ENCODE results near the gene PPIL4. TPM values are rescaled to one million over a fixed set of nuclear protein-coding genes. Genes with fewer than 3 reads are reported as not detected.

Gene PPIL4
- total RNA-seq, 2 experiments from 2014 or later, result 21.6 to 36.3 TPM

DNA sequence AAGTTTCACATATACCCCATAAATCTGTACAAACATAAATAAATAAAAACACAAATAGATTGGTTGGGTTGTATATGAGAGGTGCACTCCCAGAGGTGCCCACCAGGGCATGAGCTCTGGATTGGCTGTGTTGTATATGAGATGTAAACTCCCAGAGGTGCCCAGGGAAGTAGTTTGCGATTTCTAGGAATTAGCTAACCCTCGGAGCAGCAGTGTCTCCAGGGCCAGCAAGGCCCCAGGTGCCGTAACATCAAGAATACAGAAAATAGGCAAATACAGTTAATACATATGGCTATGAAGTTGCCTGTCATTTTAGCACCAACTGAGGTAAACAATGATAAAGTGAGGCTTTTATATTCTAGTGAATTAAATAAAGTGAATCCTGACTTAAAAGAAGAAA lies 14.9 kb upstream of the PPIL4 start:
- CTCF ChIA-PET (ENCODE audit: unreplicated experiment), result interaction anchor here (0.6 to 1.1 kb wide), 2 partner anchors 8 to 44 kb away, joined by 4 read pairs; no protein-coding TSS in a partner anchor
- H3K9me3 ChIP-seq (ENCODE audit: low read length), result no peaks in the 10 kb centered on the region
- peak; percentile 46 for DNase-seq (ENCODE audit: low spot score)
- H3K4me2 ChIP-seq (ENCODE audit: low read length), result no peak overlapping the region
- H3K4me3 ChIP-seq (ENCODE audit: low read depth, low read length, poor library complexity, severe bottlenecking), result no peak overlapping the region
- H3K9me2 ChIP-seq (ENCODE audit: insufficient read depth, low read length), result no peaks in the 10 kb centered on the region
- no peak overlapping the region for H2AFZ ChIP-seq (ENCODE audit: low read length)
- TF ChIP-seq CTCF (conservative IDR thresholded peaks at IDR 0.05; ENCODE audit: low read length), result peak; percentile 72
- no peak for TF ChIP-seq EZH2phosphoT487 (IDR thresholded peaks at IDR 0.05; ENCODE audit: borderline replicate concordance, low read depth, low read length)
- H3K27ac ChIP-seq (ENCODE audit: low read depth, low read length, poor library complexity, severe bottlenecking), result no peak overlapping the region
- BruUV-seq (replicated peaks), result no TSS peak
- no peaks in the 10 kb centered on the region for H4K20me1 ChIP-seq (ENCODE audit: insufficient read depth, low read length)
- H3K36me3 ChIP-seq (ENCODE audit: insufficient read depth, low read length), result no peaks in the 10 kb centered on the region
- H3K4me1 ChIP-seq (ENCODE audit: insufficient read depth, low read length, poor library complexity, severe bottlenecking), result peaks cover 12% of the 10 kb centered on the region
- H3K79me2 ChIP-seq (ENCODE audit: insufficient read depth, low read depth, low read length), result no peaks in the 10 kb centered on the region
- POLR2A ChIA-PET, result interaction anchor here (0.7 to 1.0 kb wide), 3 partner anchors 14 to 35 kb away, joined by 3 read pairs; no protein-coding TSS in a partner anchor
- intact Hi-C loops (cut with micrococcal nuclease; ENCODE audit: unreplicated experiment), result loop anchor here (10.0 kb wide), 1 partner anchor 364 kb away; the partner anchor contains the start of gene RAET1G

DNA sequence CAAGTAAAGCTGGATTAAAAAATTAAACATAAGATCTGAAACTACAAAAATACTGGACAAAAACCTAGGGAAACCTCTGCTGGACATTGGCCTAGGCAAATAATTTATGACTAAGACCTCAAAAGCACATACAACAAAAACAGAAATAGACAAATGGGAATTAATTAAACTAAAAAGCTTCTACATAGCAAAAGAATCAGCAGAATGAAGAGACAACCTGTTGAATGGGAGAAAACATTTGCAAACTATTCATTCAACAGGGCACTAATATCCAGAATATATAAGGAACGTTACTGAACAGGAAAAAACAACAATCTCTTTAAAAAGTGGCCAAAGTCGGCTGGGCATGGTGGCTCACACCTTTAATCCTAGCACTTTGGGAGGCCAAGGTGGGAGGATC lies 13.5 kb upstream of the PPIL4 start:
- intact Hi-C loops (cut with micrococcal nuclease; ENCODE audit: unreplicated experiment), result no loop called here
- no peak overlapping the region for H3K27ac ChIP-seq (ENCODE audit: low read depth, low read length, poor library complexity, severe bottlenecking)
- H3K79me2 ChIP-seq (ENCODE audit: insufficient read depth, low read depth, low read length), result no peaks in the 10 kb centered on the region
- no peak overlapping the region for H3K4me2 ChIP-seq (ENCODE audit: low read length)
- BruUV-seq (replicated peaks), result no TSS peak
- no peaks in the 10 kb centered on the region for H4K20me1 ChIP-seq (ENCODE audit: insufficient read depth, low read length)
- no peaks in the 10 kb centered on the region for H3K9me3 ChIP-seq (ENCODE audit: low read length)
- no peaks in the 10 kb centered on the region for H3K36me3 ChIP-seq (ENCODE audit: insufficient read depth, low read length)
- H3K4me3 ChIP-seq (ENCODE audit: low read depth, low read length, poor library complexity, severe bottlenecking), result no peak overlapping the region
- no peak for TF ChIP-seq CTCF (conservative IDR thresholded peaks at IDR 0.05; ENCODE audit: low read length)
- DNase-seq (ENCODE audit: low spot score), result no peak
- ChIA-PET POLR2A (interaction anchor here (0.7 kb wide), 1 partner anchor 10 kb away, joined by 3 read pairs; no protein-coding TSS in a partner anchor), CTCF (ENCODE audit: unreplicated experiment) (no interaction called here)
- no peak overlapping the region for H2AFZ ChIP-seq (ENCODE audit: low read length)
- H3K4me1 ChIP-seq (ENCODE audit: insufficient read depth, low read length, poor library complexity, severe bottlenecking), result peaks cover 6% of the 10 kb centered on the region
- no peaks in the 10 kb centered on the region for H3K9me2 ChIP-seq (ENCODE audit: insufficient read depth, low read length)

GRCh38 chr6:149558029-149558428 lies 12.2 kb upstream of the PPIL4 start:
- Histone ChIP-seq H2AFZ (ENCODE audit: low read length) (no peak overlapping the region), H3K4me1 (ENCODE audit: insufficient read depth, low read length, poor library complexity, severe bottlenecking) (no peaks in the 10 kb centered on the region), H3K79me2 (ENCODE audit: insufficient read depth, low read depth, low read length) (no peaks in the 10 kb centered on the region), H3K27ac (ENCODE audit: low read depth, low read length, poor library complexity, severe bottlenecking) (no peak overlapping the region), H4K20me1 (ENCODE audit: insufficient read depth, low read length) (no peaks in the 10 kb centered on the region), H3K9me2 (ENCODE audit: insufficient read depth, low read length) (no peaks in the 10 kb centered on the region), H3K36me3 (ENCODE audit: insufficient read depth, low read length) (no peaks in the 10 kb centered on the region), H3K9me3 (ENCODE audit: low read length) (no peaks in the 10 kb centered on the region), H3K4me3 (ENCODE audit: low read depth, low read length, poor library complexity, severe bottlenecking) (no peak overlapping the region), H3K4me2 (ENCODE audit: low read length) (no peak overlapping the region)
- TF ChIP-seq CTCF (conservative IDR thresholded peaks at IDR 0.05; ENCODE audit: low read length), result no peak
- no peak for TF ChIP-seq EZH2phosphoT487 (IDR thresholded peaks at IDR 0.05; ENCODE audit: borderline replicate concordance, low read depth, low read length)
- ChIA-PET CTCF (ENCODE audit: unreplicated experiment) (no interaction called here), POLR2A (no interaction called here)
- intact Hi-C loops (cut with micrococcal nuclease; ENCODE audit: unreplicated experiment), result no loop called here
- no TSS peak for BruUV-seq (replicated peaks)
- DNase-seq (ENCODE audit: low spot score), result no peak

Data from OCI-LY7 (cell line).